Measurements from ENCODE around the gene WNT5B.

WNT5B gene
- 0 to 0.84 (median 0.20) reads per million in 9 experiments for total RNA-seq

- H3K4me3 Mint-ChIP-seq = peak within 1 kb of the TSS; percentile 61 to 72
- H3K36me3 Mint-ChIP-seq (ENCODE audit: insufficient read depth) = peaks cover 5% of the 10 kb centered on the region
- ATAC-seq (replicated peaks) (no peak), DNase-seq (no peak)
- H3K9me3 Mint-ChIP-seq = no peaks in the 10 kb centered on the region
- H3K4me1 Mint-ChIP-seq (ENCODE audit: low read depth in 2 of 2) = peaks cover 8 to 11% of the 10 kb centered on the region in 2 donors
- H3K27me3 Mint-ChIP-seq = peaks cover 64 to 78% of the 10 kb centered on the region in 2 donors
- H3K27ac Mint-ChIP-seq = no peak within 1 kb of the TSS
Measured at GRCh38 chr12:1628666-1629337, at the start of gene WNT5B. TSS of gene WNT5B (plus strand) at chr12:1629231. CDS start at chr12:1631355, 2,124 bp downstream.

DNA sequence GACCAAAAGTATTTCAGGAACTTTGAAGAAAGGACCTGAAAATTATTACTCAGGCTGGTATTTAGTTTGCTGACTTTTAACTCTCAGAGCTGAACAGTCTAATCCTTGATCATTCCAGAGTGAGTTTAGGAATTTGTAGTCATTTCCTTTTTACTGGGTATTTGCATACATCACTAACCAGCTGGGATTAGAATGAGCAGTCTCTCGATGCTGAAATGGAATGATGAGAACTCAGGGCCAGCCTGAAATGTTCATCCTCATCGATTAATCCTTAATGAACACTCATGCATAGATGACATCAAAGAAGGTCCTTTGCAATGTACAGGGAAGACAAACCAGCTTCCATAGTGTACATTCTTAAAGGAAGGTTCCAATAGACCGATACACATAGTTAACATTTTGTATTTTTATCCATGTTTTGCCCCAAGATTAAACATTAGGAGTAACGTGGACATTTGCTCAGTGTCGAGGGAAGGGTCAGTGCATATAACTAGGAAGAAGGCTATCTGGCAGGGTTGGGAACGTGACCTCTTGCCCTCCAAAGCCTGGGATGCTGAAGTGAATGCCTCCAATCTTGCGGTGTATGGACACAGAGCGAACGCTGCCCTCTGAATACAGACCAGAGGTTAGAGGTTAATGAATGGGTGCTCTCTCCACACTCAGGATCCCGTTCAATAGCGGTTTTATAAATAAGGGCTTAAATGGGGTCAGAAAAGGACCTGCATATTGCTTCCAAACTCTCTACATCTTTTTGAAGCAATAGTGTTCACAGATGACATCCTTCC lies 49.2 kb upstream of the WNT5B start:
- DNase-seq (no peak), ATAC-seq (replicated peaks) (no peak)
- Mint-ChIP-seq H3K36me3 (ENCODE audit: insufficient read depth) (peaks cover 5% of the 10 kb centered on the region), H3K27ac (no peak overlapping the region), H3K4me3 (no peak overlapping the region), H3K27me3 (no peaks in the 10 kb centered on the region), H3K9me3 (no peaks in the 10 kb centered on the region), H3K4me1 (ENCODE audit: low read depth in 2 of 2) (peaks cover 6% of the 10 kb centered on the region in 2 donors)

GRCh38 chr12:1580526-1580925 lies 48.5 kb upstream of the WNT5B start:
- Mint-ChIP-seq H3K9me3 (no peaks in the 10 kb centered on the region), H3K36me3 (ENCODE audit: insufficient read depth) (peaks cover 5% of the 10 kb centered on the region), H3K4me1 (ENCODE audit: low read depth in 2 of 2) (peaks cover 6% of the 10 kb centered on the region in 2 donors), H3K4me3 (no peak overlapping the region), H3K27ac (no peak overlapping the region), H3K27me3 (no peaks in the 10 kb centered on the region)
- no peak for DNase-seq
- no peak for ATAC-seq (replicated peaks)

DNA sequence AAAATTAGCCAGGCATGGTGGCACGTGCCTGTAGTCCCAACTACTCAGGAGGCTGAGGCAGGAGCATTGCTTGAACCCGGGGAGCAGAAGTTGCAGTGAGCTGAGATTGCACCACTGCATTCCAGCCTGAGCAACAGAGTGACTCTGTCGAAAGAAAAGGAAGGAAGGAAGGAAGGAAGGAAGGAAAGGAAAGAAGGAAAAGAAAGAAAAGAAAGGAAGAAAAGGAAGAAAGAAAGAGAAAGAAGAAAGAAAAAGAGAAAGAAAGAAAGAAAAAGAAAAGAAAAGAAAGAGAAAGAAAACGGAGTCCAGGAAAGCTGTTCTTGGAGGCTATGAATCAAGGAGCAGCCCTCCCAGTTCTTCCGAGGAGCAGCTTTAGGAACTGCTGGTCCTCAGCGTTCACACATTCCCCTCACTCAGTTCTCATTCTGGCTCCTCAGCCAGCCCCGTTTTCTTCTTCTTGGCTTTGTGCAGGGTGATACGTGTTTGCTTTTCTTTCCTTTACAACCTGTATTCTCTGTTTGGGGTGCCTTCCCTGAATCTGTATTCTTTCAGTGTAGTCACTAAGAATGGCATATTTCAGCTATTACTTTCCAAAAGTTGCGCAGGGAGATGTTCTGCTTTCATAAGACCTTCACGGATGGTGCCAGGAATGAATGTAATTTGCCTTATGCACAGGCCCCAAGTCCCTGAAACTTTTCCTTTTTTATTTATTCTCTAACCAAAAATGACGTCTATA lies 46.9 kb upstream of the WNT5B start:
- no peak overlapping the region for H3K4me3 Mint-ChIP-seq
- ATAC-seq (replicated peaks) (no peak), DNase-seq (no peak)
- no peaks in the 10 kb centered on the region for H3K27me3 Mint-ChIP-seq
- H3K27ac Mint-ChIP-seq = peak overlapping the region in 1 of 2 donors; percentile 57
- H3K4me1 Mint-ChIP-seq (ENCODE audit: low read depth in 2 of 2) = peaks cover 6% of the 10 kb centered on the region in 2 donors
- peaks cover 16% of the 10 kb centered on the region for H3K36me3 Mint-ChIP-seq (ENCODE audit: insufficient read depth)
- no peaks in the 10 kb centered on the region for H3K9me3 Mint-ChIP-seq

GRCh38 chr12:1582709-1583050 lies 46.4 kb upstream of the WNT5B start:
- no peak overlapping the region for H3K4me3 Mint-ChIP-seq
- H3K27me3 Mint-ChIP-seq = no peaks in the 10 kb centered on the region
- ATAC-seq (replicated peaks) (no peak), DNase-seq (no peak)
- peaks cover 6 to 8% of the 10 kb centered on the region in 2 donors for H3K4me1 Mint-ChIP-seq (ENCODE audit: low read depth in 2 of 2)
- H3K9me3 Mint-ChIP-seq = no peaks in the 10 kb centered on the region
- H3K36me3 Mint-ChIP-seq (ENCODE audit: insufficient read depth) = peaks cover 19% of the 10 kb centered on the region
- H3K27ac Mint-ChIP-seq = peak overlapping the region in 1 of 2 donors; percentile 57

GRCh38 chr12:1583421-1584078 lies 45.5 kb upstream of the WNT5B start:
- H3K36me3 Mint-ChIP-seq (ENCODE audit: insufficient read depth) = peaks cover 19% of the 10 kb centered on the region
- no peaks in the 10 kb centered on the region for H3K9me3 Mint-ChIP-seq
- no peaks in the 10 kb centered on the region for H3K27me3 Mint-ChIP-seq
- H3K4me3 Mint-ChIP-seq = no peak overlapping the region
- ATAC-seq (replicated peaks) (peak; percentile 83), DNase-seq (peak; percentile 63 to 68 (median 65))
- peak overlapping the region in 1 of 2 donors; percentile 69 for H3K27ac Mint-ChIP-seq
- peaks cover 14 to 15% of the 10 kb centered on the region in 2 donors for H3K4me1 Mint-ChIP-seq (ENCODE audit: low read depth in 2 of 2)

DNA sequence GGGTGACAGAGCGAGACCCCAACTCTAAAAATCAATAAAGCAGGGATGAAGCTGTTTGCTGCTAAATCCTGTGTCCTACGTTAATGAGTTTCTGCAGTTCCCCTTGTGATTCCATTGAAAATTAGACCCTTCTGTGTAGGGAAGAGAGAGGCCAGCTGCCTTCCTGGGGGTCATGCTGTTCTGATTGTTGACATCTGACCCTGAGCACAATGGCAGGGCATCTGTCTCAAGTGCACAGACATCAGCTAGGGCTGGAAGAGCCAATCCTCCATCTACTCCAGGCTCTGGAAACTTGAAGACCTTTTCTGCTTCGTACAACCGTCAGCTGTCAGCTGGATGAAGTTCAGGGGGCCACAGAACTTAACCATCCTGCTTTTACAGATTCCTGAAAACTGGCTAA lies 44.7 kb upstream of the WNT5B start:
- Mint-ChIP-seq H3K4me3 (no peak overlapping the region), H3K4me1 (ENCODE audit: low read depth in 2 of 2) (peaks cover 18 to 23% of the 10 kb centered on the region in 2 donors), H3K27me3 (no peaks in the 10 kb centered on the region), H3K9me3 (no peaks in the 10 kb centered on the region), H3K36me3 (ENCODE audit: insufficient read depth) (peaks cover 26% of the 10 kb centered on the region), H3K27ac (peak overlapping the region in 1 of 2 donors; percentile 31)
- no peak for DNase-seq
- no peak for ATAC-seq (replicated peaks)

DNA sequence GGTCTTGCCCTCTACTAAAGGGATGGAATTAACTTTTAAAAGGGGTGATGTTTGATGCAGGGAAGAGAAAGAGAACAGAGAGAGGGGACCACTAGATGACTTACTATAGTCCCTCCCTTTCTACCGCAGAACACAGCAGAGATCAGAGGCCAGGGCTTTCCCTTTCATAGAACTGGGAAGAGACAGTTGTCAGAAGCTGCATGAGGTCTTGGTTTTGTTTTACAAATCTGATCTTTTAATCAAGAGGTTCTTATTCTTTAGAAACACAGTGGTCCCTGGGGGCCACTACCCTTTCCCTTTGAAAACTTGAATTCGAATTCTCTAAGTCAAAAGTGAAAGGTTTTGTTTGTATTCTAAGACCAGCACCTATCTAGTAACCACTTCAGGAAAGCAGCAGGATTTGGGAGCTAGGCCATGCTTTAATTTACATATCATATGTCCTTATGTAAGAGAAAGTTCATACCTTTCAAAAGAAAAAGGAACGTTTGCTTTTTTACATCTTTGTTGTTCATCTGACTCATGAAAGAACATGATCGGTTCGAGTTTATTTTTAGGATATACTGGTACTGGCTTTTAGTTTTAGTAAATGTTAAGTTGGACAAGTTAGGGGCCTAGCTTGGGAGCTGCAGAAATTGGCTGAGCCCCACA lies 41.0 kb upstream of the WNT5B start:
- ATAC-seq (replicated peaks) (no peak), DNase-seq (no peak)
- no peaks in the 10 kb centered on the region for H3K27me3 Mint-ChIP-seq
- H3K27ac Mint-ChIP-seq = peak overlapping the region; percentile 64 to 68
- H3K36me3 Mint-ChIP-seq (ENCODE audit: insufficient read depth) = peaks cover 39% of the 10 kb centered on the region
- H3K4me3 Mint-ChIP-seq = no peak overlapping the region
- H3K9me3 Mint-ChIP-seq = no peaks in the 10 kb centered on the region
- peaks cover 47 to 58% of the 10 kb centered on the region in 2 donors for H3K4me1 Mint-ChIP-seq (ENCODE audit: low read depth in 2 of 2)

DNA sequence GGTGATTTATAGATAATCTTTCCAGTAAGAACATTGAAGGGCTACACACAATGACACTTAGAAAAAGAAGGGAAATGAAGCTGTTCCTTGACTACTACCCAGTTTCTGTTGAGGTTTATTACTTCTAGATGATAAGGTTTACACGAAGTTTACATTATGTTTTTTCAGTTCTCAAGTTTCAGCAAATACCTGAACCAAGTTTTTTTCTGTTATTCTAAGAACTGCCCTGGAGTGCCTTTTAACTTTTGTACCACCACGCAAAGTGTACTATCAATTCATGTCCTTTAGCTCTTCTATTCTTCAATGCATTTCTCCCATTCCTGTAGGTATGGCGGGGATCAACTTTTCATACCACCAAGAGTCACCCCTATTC lies 40.5 kb upstream of the WNT5B start:
- no peaks in the 10 kb centered on the region for H3K27me3 Mint-ChIP-seq
- ATAC-seq (replicated peaks) = no peak
- H3K27ac Mint-ChIP-seq = peak overlapping the region; percentile 64 to 68
- H3K4me1 Mint-ChIP-seq (ENCODE audit: low read depth in 2 of 2) = peaks cover 46 to 55% of the 10 kb centered on the region in 2 donors
- H3K9me3 Mint-ChIP-seq = no peaks in the 10 kb centered on the region
- no peak overlapping the region for H3K4me3 Mint-ChIP-seq
- H3K36me3 Mint-ChIP-seq (ENCODE audit: insufficient read depth) = peaks cover 44% of the 10 kb centered on the region
- no peak for DNase-seq

DNA sequence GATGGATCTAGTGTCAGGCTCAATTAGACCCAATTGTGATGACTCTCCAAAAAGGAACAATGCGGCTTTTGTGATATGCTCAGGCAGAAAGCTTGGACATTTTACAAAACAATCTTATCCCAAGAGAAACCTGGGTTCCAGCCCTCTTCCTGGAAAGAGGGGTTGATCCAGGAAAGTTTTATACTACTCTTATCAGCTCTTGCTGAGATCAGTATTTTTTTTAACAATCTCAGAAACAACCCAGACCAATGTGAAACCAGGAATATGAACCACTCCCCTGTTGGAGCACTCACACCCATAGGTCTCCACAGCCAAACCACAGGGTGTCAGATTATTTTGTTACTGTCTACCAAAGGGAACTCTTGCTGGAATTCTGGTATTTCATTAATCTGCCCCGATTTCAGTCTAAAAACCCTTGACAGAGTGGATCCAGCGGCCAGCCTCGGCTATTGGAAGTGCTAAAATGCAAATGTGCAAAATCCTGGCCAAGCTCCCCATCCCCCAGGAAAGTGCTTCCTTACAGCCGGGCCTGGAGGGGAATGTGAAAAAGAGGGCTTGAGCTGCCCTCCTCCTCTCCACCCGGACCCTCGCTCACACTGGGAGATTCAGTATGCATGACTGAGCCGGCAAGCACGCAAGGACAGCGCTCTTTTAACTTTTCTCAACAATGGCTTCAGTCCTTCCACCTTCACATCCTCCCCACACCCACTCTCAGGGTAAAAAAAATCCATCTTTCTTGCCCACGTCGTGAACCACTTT lies 38.6 kb upstream of the WNT5B start:
- Mint-ChIP-seq H3K9me3 (no peaks in the 10 kb centered on the region), H3K27me3 (no peaks in the 10 kb centered on the region), H3K36me3 (ENCODE audit: insufficient read depth) (peaks cover 54% of the 10 kb centered on the region), H3K4me1 (ENCODE audit: low read depth in 2 of 2) (peaks cover 52 to 61% of the 10 kb centered on the region in 2 donors), H3K4me3 (peak overlapping the region; percentile 89), H3K27ac (peak overlapping the region; percentile 6 to 72)
- ATAC-seq (replicated peaks) (no peak), DNase-seq (no peak)

- Mint-ChIP-seq H3K36me3 (ENCODE audit: insufficient read depth) (peaks cover 54% of the 10 kb centered on the region), H3K9me3 (no peaks in the 10 kb centered on the region), H3K4me1 (ENCODE audit: low read depth in 2 of 2) (peaks cover 55 to 62% of the 10 kb centered on the region in 2 donors), H3K27ac (peak overlapping the region; percentile 6 to 72), H3K27me3 (no peaks in the 10 kb centered on the region), H3K4me3 (peak overlapping the region; percentile 89)
- DNase-seq (peak; percentile 35 to 43 (median 42)), ATAC-seq (replicated peaks) (peak; percentile 16)
Measured at GRCh38 chr12:1591034-1591433, 38.0 kb upstream of the WNT5B start.

GRCh38 chr12:1591543-1591942 lies 37.5 kb upstream of the WNT5B start:
- H3K4me1 Mint-ChIP-seq (ENCODE audit: low read depth in 2 of 2) = peaks cover 55 to 62% of the 10 kb centered on the region in 2 donors

More at GRCh38 chr12:1591543-1591942, 37.5 kb upstream of the WNT5B start:
- peak overlapping the region; percentile 89 for H3K4me3 Mint-ChIP-seq
- no peaks in the 10 kb centered on the region for H3K27me3 Mint-ChIP-seq
- no peak for DNase-seq
- H3K27ac Mint-ChIP-seq = peak overlapping the region; percentile 6 to 72
- H3K9me3 Mint-ChIP-seq = no peaks in the 10 kb centered on the region
- H3K36me3 Mint-ChIP-seq (ENCODE audit: insufficient read depth) = peaks cover 49% of the 10 kb centered on the region
- ATAC-seq (replicated peaks) = no peak

Measured in effector memory CD8-positive, alpha-beta T cell (primary cell).